ENCODE data around the gene SGCE. TPM values are rescaled to one million over a fixed set of nuclear protein-coding genes. Genes with fewer than 3 reads are reported as not detected.

Gene SGCE, protein sequence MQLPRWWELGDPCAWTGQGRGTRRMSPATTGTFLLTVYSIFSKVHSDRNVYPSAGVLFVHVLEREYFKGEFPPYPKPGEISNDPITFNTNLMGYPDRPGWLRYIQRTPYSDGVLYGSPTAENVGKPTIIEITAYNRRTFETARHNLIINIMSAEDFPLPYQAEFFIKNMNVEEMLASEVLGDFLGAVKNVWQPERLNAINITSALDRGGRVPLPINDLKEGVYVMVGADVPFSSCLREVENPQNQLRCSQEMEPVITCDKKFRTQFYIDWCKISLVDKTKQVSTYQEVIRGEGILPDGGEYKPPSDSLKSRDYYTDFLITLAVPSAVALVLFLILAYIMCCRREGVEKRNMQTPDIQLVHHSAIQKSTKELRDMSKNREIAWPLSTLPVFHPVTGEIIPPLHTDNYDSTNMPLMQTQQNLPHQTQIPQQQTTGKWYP
- total RNA-seq, result 31.5 and 39.0 TPM in 2 replicates

DNA sequence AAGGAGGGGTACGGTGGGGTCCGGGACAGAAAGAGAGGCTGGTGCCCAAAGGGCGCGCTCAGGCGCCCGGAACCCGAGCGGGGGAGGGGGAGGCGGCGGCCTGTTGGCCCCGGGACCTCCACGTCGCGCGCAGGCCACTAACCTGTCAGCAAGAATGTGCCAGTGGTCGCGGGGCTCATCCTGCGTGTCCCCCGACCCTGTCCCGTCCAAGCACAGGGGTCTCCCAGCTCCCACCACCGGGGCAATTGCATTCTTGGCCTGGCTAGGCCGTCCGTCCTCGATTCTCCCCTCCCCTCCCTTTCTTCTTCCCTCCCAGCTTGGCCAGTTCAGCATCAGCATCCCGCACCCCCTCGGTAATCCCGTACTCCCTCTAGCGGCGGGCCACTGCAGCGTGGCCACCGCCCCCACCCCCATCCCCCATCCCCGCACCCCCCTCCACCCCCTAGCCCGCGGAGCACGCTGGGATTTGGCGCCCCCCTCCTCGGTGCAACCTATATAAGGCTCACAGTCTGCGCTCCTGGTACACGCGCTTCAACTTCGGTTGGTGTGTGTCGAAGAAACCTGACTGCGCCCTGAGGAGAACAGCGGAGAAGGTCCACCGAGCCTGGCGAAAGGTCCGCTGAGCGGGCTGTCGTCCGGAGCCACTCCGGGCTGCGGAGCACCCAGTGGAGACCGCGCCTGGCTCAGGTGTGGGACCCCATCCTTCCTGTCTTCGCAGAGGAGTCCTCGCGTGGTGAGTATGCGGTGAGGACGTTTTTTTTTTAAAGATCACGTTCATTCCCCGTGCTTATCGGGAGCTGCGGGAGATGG lies at the start of gene SGCE:
SGCE (minus strand) TSS at position 286 of the 810 bp plus-strand sequence; CDS start at position 251, 35 bp downstream.

Other genes with a start within 250 kb of the SGCE start
- 3.0 and 6.5 TPM in 2 replicates for gene CASD1, start 146.3 kb downstream of the SGCE start, total RNA-seq